Erythroblast (primary cell): Measurements from ENCODE around the gene IGFL2.

Experiments
- GATA1 ChIP-seq: IDR thresholded peaks from 2 replicates; pipeline ENCODE4 v1.6.1; 2011; ENCODE audit warnings: low read depth, mild to moderate bottlenecking, control low read depth, low read length, moderate library complexity
- POLR2A ChIP-seq: IDR thresholded peaks from 2 replicates; pipeline ENCODE4 v1.6.1; 2011; ENCODE audit warnings: mild to moderate bottlenecking, low read length

DNA sequence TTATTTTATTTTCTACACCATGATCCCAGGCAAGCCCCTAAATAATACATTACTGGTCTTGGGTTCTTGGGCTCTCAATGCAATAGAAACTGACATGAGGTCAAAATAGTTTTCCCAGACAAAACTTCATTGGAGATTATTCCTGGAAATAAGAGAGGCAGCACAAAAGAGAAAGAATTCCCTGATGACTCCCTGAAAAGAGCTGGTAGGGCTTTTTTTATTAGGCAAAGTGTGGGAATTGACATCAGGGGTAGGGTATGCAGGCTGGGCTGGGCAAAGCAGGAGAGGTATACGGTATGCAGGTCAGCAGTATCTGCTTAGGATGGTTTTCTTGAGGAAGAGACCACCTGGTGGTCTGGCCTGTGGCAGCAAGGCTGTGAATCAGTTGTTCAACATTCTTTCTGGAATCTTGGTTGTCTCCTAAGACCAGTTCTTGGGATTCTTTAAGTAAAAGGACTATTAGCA lies 14.2 kb upstream of the IGFL2 start:
- no peak for TF ChIP-seq POLR2A
- no peak for TF ChIP-seq GATA1
